Hematopoietic multipotent progenitor cell treated with erythropoietin and hydrocortisone succinate and interleukin-3 and kit ligand, for 6 days (in vitro differentiated cells): ENCODE results near the gene CTSZ.
A peak's percentile ranks its signal among the peaks of the same experiment; 100 is the strongest.
"Not testable (repeated sequence)": the region's sequence is repeated elsewhere in the genome, so short reads cannot be mapped to it uniquely, and the experiment has no call there.

Source experiments
- DNase-seq: peaks from one replicate; pipeline ENCODE4 v3.0.0-alpha.2; 2015

The CTSZ gene

DNA sequence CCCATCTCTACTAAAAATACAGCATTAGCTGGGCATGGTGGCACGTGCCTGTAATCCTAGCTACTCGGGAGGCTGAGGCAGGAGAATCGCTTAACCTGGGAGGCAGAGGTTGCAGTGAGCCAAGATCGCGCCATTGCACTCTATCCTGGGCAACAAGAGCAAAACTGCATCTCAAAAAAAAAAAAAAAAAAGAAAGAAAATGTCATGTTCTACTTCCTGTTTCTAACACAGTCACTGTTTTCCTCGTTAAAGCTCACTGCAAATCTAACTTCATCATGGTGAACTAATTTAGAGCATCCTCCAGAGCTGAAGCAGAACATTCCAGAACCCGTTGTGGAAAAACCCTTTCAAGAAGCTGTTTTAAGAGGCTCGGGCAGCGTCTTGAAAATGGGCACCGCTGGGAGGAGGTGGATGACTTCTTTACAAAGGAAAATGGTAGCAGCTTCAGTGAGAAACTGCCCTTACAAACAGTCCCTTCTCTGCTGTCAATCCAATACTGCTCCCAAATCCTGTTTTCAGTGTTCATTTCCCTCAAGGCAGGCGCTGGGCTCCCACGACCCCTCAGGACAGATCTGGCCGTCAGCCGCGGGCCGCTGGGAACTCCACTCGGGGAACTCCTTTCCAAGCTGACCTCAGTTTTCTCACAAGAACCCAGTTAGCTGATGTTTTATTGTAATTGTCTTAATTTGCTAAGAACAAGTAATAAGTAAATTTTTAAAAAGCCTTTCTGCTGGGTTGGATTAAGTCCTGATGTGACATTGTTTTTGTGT lies 12.5 kb downstream of the CTSZ start:
- no peak for DNase-seq

DNA sequence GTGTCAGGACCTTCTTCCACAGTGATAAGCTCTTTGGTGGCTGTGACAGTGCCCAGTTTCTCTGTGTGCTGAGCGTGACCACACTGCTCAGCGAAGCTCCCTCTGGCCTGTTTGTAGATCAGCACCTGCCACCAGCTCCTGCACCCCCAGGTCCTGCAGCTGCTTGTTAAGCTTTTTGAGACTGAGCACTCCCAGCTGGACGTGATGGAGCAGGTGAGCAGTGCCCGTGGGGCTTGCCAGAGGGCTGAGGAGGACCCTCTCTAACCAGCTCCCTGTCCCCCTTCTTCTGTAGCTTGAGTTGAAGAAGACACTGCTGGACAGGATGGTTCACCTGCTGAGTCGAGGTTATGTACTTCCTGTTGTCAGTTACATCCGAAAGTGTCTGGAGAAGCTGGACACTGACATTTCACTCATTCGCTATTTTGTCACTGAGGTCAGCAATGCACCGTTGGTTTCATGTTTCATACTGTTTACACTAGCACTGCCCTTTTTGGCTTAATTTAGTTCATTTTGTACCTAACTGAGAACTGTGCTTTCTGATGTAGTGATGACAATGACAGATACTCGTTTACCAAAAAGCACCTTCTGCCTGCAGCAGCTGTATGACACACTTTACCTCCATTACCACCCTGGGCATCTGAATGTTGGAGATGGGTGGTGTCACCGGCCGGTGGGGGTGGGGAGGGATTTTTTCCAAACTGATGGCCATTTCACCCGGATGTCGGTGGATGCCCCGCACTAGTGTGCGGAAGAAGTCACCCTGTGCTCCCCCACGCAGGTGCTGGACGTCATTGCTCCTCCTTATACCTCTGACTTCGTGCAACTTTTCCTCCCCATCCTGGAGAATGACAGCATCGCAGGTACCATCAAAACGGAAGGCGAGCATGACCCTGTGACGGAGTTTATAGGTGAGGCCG lies 13.5 kb downstream of the CTSZ start:
- DNase-seq = no peak

DNA sequence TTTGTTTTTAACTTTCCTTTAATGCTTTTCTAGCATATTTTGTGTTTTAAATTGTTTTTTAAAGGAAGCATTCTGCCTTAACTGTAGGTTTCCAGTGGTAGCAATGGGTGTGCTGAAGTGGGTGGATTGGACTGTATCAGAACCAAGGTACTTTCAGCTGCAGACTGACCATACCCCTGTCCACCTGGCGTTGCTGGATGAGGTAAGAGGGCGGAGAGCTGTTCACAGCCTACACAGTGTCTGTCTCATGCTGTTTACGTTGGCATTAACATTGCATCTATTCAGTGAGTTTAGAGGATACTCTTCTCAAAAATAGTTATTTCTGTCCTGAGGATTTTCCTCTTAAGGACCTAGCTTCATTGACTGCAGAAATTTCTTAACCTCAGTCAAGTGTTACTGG lies 14.1 kb downstream of the CTSZ start:
- no peak for DNase-seq

- DNase-seq = no peak
Observed at GRCh38 chr20:58991715-58992114, 15.3 kb downstream of the CTSZ start.

DNA sequence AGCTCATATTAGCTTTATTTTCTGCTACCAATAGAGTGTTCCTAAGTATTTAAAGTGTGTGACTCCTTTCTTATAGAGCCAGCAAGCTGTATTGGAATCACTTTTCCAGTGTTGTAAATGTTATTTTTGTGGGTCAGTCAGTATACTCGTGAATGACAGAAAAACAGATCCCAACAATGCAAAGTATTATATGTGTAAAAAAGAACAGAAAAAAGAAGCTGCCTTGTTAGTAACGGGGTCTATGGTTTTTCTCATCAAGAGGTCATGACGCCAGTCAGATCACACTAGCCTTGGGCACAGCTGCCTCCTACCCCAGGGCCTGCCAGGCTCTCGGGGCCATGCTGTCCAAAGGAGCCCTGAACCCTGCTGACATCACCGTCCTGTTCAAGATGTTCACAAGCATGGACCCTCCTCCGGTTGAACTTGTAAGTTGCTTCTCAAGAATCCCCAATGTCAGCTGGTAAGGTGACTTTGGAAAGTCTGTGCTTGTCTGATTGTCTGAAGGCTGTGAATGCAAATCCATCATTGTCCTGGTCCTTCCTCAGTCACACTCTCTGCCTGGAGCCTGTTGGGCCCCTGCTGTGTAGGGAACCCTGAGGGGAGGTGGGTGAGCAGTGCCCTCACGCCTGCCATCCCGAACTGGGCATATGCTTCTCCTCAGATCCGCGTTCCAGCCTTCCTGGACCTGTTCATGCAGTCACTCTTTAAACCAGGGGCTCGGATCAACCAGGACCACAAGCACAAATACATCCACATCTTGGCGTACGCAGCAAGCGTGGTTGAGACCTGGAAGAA lies 16.2 kb downstream of the CTSZ start:
- no peak for DNase-seq

GRCh38 chr20:58989196-58989595 lies 17.9 kb downstream of the CTSZ start:
- DNase-seq = no peak

GRCh38 chr20:58988565-58988882 lies 18.5 kb downstream of the CTSZ start:
- DNase-seq = no peak

GRCh38 chr20:58987790-58988564 lies 19.1 kb downstream of the CTSZ start:
- no peak for DNase-seq

- no peak for DNase-seq
Observed at GRCh38 chr20:58986968-58987517, 20.0 kb downstream of the CTSZ start.

- DNase-seq = no peak
Observed at GRCh38 chr20:58986286-58986967, 20.6 kb downstream of the CTSZ start.

- DNase-seq = no peak
Observed at GRCh38 chr20:58985656-58986055, 21.4 kb downstream of the CTSZ start.

- DNase-seq = no peak
Observed at GRCh38 chr20:58984691-58985090, 22.4 kb downstream of the CTSZ start.

GRCh38 chr20:58983115-58983468 lies 24.0 kb downstream of the CTSZ start:
- not testable (repeated sequence) for DNase-seq

DNA sequence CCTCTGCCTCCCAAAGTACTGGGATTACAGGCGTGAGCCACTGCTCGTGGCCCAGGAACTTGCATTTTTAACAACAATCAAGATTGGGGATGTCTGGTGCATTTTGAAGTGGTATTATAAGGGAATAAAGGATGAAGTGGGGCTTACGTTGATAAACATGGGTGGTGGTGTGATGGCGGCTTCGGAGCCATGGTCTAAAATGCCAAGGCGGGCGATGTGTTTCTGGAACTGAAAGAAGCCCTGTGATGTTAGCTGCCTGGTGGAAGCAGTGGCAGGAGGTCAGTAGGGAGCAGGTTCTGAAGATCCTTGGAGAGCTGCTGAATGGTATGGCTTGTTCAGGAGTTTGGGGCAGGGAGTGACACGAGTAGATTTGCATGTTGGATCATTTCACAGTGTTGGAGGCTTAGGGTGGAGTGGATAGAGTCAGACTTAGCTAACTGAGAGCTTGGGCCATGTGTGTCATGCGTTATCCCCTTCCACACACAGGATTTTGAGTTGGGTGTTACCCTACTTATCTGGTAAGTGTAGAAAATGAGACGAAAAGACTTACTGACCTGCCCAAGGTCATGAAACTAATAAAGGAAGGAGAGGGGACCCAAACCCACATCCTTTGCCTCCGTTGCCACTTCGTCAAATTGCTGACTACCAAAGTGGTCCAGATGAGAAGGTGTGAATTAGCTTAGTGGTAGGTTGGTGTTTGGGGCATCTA lies 24.5 kb downstream of the CTSZ start:
- DNase-seq = peak; percentile 86

- DNase-seq = peak; percentile 59
Observed at GRCh38 chr20:58981628-58982364, 25.3 kb downstream of the CTSZ start.

GRCh38 chr20:58980711-58981627 lies 26.1 kb downstream of the CTSZ start, which contains the start of gene NELFCD:
TSS of gene NELFCD (plus strand) at chr20:58981256. CDS start at chr20:58981310, 54 bp downstream.
- DNase-seq = peak; percentile 91

DNA sequence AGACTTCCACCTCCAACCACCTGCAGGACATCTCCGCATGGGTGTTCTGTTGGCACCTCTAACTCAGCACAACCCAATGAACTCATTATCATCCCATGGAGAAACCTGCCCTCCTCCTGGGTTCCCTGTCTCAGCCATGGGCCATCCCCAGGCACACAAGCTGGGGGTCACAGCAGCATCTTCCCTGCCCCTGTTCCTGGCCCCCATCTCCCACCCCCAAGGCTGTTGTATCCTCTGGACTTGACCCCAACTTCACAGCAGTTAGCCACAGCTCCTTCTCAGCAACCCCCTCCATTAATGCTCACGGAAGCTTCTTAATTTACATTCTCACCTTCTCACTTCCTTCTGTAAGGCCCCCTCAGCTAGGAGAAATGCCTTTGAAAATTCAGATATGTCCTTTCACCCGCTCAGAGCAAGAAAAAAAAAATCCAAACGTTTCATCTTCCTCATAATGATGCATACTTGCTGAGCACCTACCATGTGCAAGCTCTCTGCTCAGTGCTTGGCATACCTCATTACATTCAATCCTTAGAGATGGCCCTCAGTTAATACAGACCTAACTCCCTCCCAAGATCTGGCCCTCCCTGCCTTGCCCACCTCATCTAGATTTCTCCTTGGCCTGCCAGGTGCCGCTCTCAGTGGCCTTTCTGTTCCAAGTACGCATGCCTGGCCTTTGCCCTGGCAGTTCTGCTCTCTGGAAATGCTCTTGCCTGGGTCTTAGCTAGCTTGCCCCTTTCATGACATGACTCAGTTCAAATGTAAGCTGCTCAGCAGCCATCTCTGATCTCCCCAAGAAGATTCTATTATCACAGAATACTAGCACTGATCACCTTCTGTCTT lies 28.5 kb downstream of the CTSZ start:
- no peak for DNase-seq
